ENCODE results near the gene SYT1.
A peak's percentile ranks its signal among the peaks of the same experiment; 100 is the strongest.

SYT1 gene

GRCh38 chr12:78871566-78871965 is 7.0 kb downstream of the SYT1 start:
- DNase-seq (ENCODE audit: low read depth) = no peak
- H3K4me3 ChIP-seq (ENCODE audit: low read length) = no peak overlapping the region

GRCh38 chr12:78878459-78878858 is 13.9 kb downstream of the SYT1 start:
- no peak overlapping the region for H3K4me3 ChIP-seq (ENCODE audit: low read length)
- no peak for TF ChIP-seq CTCF (IDR thresholded peaks at IDR 0.05; ENCODE audit: insufficient read depth, low read depth, low read length, missing control alignments)
- peak; percentile 67 for DNase-seq (ENCODE audit: low read depth)

More at GRCh38 chr12:78871566-78871965, 7.0 kb downstream of the SYT1 start:
- no peak for TF ChIP-seq CTCF (IDR thresholded peaks at IDR 0.05; ENCODE audit: insufficient read depth, low read depth, low read length, missing control alignments)

- TF ChIP-seq CTCF (IDR thresholded peaks at IDR 0.05; ENCODE audit: insufficient read depth, low read depth, low read length, missing control alignments) = no peak
- no peak for DNase-seq (ENCODE audit: low read depth)
These were observed 14.3 kb downstream of the SYT1 start for GRCh38 chr12:78878866-78879265.

GRCh38 chr12:78880078-78880477 is 15.5 kb downstream of the SYT1 start:
- no peak overlapping the region for H3K4me3 ChIP-seq (ENCODE audit: low read length)
- TF ChIP-seq CTCF (IDR thresholded peaks at IDR 0.05; ENCODE audit: insufficient read depth, low read depth, low read length, missing control alignments) = no peak
- DNase-seq (ENCODE audit: low read depth) = peak; percentile 55

More at GRCh38 chr12:78878866-78879265, 14.3 kb downstream of the SYT1 start:
- no peak overlapping the region for H3K4me3 ChIP-seq (ENCODE audit: low read length)

GRCh38 chr12:78881685-78882084 is 17.1 kb downstream of the SYT1 start:
- no peak for DNase-seq (ENCODE audit: low read depth)
- TF ChIP-seq CTCF (IDR thresholded peaks at IDR 0.05; ENCODE audit: insufficient read depth, low read depth, low read length, missing control alignments) = no peak
- H3K4me3 ChIP-seq (ENCODE audit: low read length) = no peak overlapping the region

GRCh38 chr12:78885466-78885865 is 20.9 kb downstream of the SYT1 start:
- TF ChIP-seq CTCF (IDR thresholded peaks at IDR 0.05; ENCODE audit: insufficient read depth, low read depth, low read length, missing control alignments) = no peak
- no peak for DNase-seq (ENCODE audit: low read depth)
- H3K4me3 ChIP-seq (ENCODE audit: low read length) = no peak overlapping the region

- H3K4me3 ChIP-seq (ENCODE audit: low read length) = no peak overlapping the region
- peak; percentile 86 for DNase-seq (ENCODE audit: low read depth)
- TF ChIP-seq CTCF (IDR thresholded peaks at IDR 0.05; ENCODE audit: insufficient read depth, low read depth, low read length, missing control alignments) = no peak
These were observed 22.3 kb downstream of the SYT1 start for GRCh38 chr12:78886719-78887407.
